Nucleus accumbens (tissue), 56 donors: ENCODE data around the gene SOSTDC1.

ENCODE experiments used
- DNase-seq, 56 donors: peaks; one replicate each; lab custom pipeline; 2025; lab: John Stamatoyannopoulos, UW

The SOSTDC1 gene

DNA sequence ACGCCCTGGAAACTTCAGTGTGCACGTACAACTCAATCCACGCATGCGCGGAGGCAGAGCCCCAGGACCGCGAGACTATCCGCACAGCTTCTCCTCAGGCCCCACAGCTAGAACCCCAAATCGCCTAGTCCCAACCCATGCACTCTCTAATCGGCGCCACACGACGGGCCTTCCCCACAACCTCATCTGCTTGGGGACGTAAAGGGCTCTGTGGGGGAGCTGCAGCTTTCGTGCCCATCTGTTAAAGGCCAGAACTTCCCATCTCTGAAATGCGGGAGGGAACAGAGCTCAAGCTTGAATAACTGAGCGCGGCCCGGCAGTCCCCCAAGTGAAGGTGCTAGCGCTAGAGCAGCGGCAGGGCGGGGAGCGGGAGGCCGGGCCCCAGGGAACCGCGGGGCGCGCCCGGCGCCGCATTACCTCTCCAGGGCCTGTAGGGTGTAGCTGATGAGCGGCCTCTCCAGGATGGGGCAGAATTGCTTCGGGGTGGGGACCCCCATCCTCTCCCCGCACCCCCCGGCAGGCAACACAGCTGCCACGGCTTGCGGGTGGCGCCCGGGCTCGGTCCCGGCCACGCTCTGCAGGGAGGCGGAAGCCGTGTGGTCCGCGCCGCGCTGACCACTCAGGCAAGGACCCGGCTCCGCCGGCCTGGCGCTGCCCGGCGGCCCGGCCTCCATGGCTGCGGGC is 44.7 kb downstream of the SOSTDC1 start:
- peak in 54 of 56 donors; percentile 53 to 94 (median 79) for DNase-seq

DNA sequence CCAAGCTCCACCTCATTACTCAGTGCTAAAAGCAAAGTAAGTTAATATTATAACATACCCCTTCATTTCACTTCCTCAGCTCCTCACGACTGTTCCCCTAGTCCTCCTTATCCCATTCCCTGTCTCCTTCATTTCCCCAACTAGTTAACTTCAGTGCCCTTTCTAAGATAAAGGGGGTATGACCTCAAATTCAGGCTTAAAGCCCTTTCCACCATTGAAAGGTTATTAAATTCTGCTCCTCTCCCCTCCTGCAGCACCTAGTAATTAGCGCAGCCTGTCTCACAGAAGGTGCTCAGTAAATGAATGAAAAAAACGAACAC is 45.2 kb downstream of the SOSTDC1 start:
- DNase-seq = peak in 1 of 56 donors; percentile 33

DNA sequence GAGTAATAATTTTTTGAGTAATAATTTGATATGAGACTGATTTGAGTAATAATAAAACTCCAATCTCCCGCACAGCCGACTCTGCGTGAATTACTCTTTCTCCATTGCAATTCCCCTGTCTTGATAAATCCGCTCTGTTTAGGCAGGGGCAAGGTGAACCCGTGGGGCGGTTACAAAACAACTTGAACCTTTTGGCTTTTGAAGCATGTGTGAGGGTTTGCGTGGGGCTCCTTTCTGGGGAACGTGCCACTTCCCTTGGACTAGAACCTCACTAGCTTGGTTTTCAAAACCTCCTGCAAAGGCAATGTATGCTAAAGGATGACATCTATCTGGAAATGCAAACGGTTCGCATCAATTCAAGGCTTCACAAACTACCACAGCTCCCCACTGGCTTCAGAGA is 45.7 kb downstream of the SOSTDC1 start:
- DNase-seq = peak in 1 of 56 donors; percentile 17

DNA sequence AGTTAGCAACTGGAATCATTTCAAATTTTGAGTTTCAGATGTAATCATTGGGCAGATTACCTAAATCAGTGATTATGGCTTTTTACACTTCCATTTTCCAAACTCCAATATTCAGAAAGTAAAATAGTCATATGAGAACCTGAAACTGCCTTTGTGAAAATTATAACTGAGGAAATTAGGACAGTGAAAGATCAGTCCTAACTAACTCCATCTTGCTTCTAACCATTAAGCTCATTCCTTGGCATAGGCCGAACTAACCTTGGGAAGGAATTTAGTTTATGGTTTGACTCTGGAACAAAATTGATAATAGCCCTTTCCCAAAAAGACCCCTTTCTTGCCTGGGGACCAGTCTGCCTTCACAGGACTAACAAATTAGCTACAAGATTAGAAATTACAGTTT is 46.4 kb downstream of the SOSTDC1 start:
- DNase-seq = no peak

DNA sequence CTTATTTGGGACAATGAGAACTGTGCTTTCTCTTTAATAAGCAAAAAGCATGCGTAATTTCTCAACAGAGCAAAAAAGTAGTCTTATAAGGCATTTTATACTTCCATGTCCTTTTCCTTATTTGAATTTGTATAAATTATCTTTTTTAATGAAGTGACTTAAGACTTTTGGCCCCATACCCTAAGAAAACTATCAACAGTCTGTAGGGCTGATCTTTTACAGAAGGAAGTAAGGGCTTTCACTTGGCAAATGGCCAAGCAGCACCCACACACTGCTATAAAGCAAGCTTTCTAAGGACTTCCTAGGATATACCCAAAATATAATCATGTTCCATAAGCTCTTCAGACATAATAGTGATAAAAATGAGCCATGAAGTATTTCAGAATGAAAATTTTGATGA is 47.6 kb downstream of the SOSTDC1 start:
- no peak for DNase-seq

DNA sequence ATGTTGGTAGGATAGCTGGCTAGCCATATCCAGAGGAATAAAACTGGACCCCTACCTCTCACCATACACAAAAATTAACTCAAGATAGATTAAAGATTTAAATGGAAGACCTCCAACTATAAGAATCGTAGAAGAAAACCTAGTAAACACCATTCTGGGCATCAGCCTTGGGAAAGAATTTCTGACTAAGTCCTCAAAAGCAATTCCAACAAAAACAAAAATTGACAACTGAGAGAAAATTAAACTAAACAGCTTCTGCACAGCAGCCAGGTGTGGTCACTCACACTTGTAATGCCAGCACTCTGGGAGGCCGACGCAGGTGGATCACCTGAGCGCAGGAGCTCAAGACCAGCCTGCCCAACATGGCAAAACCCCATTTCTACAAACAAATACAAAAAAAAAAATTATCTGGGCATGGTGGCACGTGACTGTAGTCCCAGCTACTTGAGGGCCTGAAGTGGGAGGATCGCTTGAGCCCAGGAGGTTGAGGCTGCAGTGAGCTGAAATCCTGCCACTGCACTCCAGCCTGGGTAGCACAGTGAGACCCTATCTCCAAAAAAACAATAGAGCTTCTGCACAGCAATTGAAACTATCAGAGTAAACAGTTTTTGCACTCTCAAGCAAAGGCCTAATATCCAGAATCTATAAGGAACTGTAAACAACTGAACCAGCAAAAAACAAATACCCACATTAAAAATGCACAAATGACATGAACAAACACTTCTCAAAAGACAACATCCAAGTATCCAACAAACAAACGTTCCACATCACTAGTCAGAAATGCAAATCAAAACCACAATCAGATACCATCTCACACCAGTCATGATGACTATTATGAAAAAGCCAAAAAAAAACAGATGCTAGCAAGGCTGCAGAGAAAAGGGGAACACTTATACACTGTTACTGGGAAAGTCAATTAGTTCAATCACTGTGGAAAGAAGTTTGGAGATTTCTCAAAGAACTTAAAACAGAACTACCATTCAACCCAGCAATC is 49.0 kb downstream of the SOSTDC1 start:
- DNase-seq = no peak

DNA sequence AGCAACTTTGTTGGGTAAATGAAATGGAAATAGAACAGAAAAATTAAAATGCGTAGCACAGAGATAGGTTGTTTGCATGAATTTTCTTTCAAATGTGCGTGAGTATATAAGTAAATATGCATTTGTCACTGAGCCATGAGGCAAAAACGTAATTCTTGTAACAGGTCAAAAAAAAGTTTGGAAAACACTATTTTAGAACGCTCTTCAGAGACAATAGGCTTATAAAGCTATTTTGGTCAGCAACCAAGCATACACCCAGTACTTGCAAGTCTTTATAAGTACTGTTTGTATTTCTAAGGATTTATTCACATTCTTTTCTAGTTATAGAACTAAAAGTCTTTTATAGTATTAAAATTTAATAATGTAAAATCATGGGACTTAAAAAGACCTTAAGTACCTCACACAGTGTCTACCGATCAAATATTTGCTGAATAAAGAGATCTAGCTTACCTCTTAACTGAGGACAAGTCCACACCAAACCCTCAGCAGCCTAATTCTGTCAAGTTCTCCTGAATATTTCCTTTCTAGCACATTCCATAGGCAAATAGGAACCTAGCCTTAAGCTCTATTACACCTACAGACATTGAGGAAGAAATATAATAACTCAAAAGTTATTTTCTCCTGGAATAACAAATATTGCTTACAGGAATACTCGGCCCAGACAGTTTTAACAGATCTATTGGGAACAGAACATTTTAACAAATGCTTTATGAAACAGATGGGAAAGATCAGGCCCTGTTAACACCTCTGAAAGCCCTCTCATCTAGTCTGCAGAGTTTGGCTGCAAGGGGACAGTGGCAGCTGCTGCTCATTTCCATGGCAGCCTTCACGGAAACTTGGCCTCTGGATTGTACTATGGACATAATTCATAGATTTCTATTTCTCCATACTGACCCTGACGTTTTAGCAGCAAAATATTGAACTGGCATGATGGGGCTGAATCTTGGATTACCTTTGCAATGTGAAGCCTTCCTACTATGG is 53.0 kb downstream of the SOSTDC1 start:
- DNase-seq = no peak
